Transverse colon (tissue), 4 donors: ENCODE results near the gene NEK6. TPM values are rescaled to one million over a fixed set of nuclear protein-coding genes. Genes with fewer than 3 reads are reported as not detected.

Experiments
- DNase-seq: peaks from one replicate; pipeline ENCODE4 v3.0.0-alpha.2; 2019
- H3K27ac ChIP-seq, 4 donors: fragments of 200-600 bp; sonication (generic); 2 replicates each; pipeline ENCODE4 v1.5.1; 2016 to 2018; ENCODE audit warnings: inconsistent platforms in 4 of 4
- H3K27me3 ChIP-seq: fragments of 200-600 bp; sonication (generic); 2 replicates; pipeline ENCODE4 v1.5.1; 2017; ENCODE audit warnings: inconsistent platforms
- H3K36me3 ChIP-seq, 4 donors: fragments of 200-600 bp; sonication (generic); 2 replicates each; pipeline ENCODE4 v1.5.1; 2017 to 2019; ENCODE audit warnings: inconsistent platforms in 4 of 4
- H3K4me1 ChIP-seq, 4 donors: fragments of 200-600 bp; sonication (generic); 2 replicates each; pipeline ENCODE4 v1.5.1; 2017 to 2020; ENCODE audit warnings: inconsistent platforms in 4 of 4
- H3K4me3 ChIP-seq, 4 donors: fragments of 200-600 bp; sonication (generic); 1 replicate in 1 of 4; 2 replicates in 3 of 4; pipeline versions ENCODE4 v1.5.1 to v1.6.1; 2017 to 2019; ENCODE audit warnings: inconsistent platforms in 4 of 4
- H3K9me3 ChIP-seq, 2 donors: fragments of 200-600 bp; sonication (generic); 2 replicates each; pipeline ENCODE4 v1.5.1; 2017 to 2019; ENCODE audit warnings: inconsistent platforms in 2 of 2
- CTCF ChIP-seq, 5 experiments: fragments of 200-600 bp in 3 of 5; fragments of 450-650 bp in 2 of 5; sonication (generic) in 3 of 5; IDR thresholded peaks; 1 replicate in 2 of 5; 2 replicates in 3 of 5; pipeline ENCODE4 v1.5.1; 2016 to 2017; ENCODE audit warnings: antibody characterized with exemption in 5 of 5, inconsistent platforms in 3 of 5, mild to moderate bottlenecking in 2 of 5, moderate library complexity in 1 of 5
- EP300 ChIP-seq: sonication (generic); formaldehyde crosslinking; IDR thresholded peaks from one replicate; pipeline ENCODE4 v1.6.1; 2017; ENCODE audit warnings: antibody characterized with exemption, low read depth
- POLR2A ChIP-seq: fragments of 450-650 bp; IDR thresholded peaks from one replicate; pipeline ENCODE4 v1.6.1; 2016; ENCODE audit warnings: antibody characterized with exemption, mild to moderate bottlenecking, moderate library complexity
- POLR2AphosphoS5 ChIP-seq, 3 donors: sonication (generic); formaldehyde crosslinking; IDR thresholded peaks; one replicate each; pipeline ENCODE4 v1.6.1; 2016; ENCODE audit warnings: antibody characterized with exemption in 3 of 3
- WGBS, 2 donors: methylation state at CpG; one replicate each; pipeline ENCODE4 v1.1.5; 2018; ENCODE audit warnings: low coverage in 1 of 2; 5-methylcytosine and 5-hydroxymethylcytosine counted together
- in situ Hi-C, 4 donors: fragments of 200-750 bp; cut with MboI; loops; one replicate each; pipeline versions ENCODE4 v1.15.0 to v1.15.1; 2017; ENCODE audit warnings: low sequenced_read_pairs in 3 of 4, low pct_ligation_motif_present in 1 of 4, low pct_unique_long_range_greater_than_20kb in 1 of 4
- intact Hi-C: fragments of 100-400 bp; cut with DNase I; formaldehyde crosslinking; loops from one replicate; pipeline ENCODE4 v1.15.1; 2023; ENCODE audit warnings: low total_unique reads
- total RNA-seq, 4 donors: library from RNA; depleted of rRNA; stranded (reverse); fragments of >200 nt; gene quantifications; one replicate each; pipeline ENCODE4 v1.1.0, GENCODE V29; 2016

The NEK6 gene
- total RNA-seq, 4 donors from 2014 or later: 12.3 to 31.1 (median 21.6) TPM

- Histone ChIP-seq H3K36me3 (peaks cover 0 to 49% (median 20%) of the 10 kb centered on the region in 4 donors), H3K9me3 (no peaks in the 10 kb centered on the region), H3K27me3 (no peaks in the 10 kb centered on the region), H3K4me1 (peaks cover 0 to 2% (median 0%) of the 10 kb centered on the region in 4 donors), H3K4me3 (no peak overlapping the region), H3K27ac (no peak overlapping the region)
- in situ Hi-C loops: no loop called here
- 86 to 87% methylated on average over 5 to 8 of the region's 8 CpGs for WGBS, 2 donors
- TF ChIP-seq EP300 (no peak), POLR2AphosphoS5 (IDR thresholded peaks at IDR 0.05) (no peak), CTCF (IDR thresholded peaks at IDR 0.05) (no peak), POLR2A (no peak)
- no peak for DNase-seq
- intact Hi-C loops: no loop called here
Observed at GRCh38 chr9:124352616-124353015, 94.9 kb downstream of the NEK6 start.

GRCh38 chr9:124353166-124353768 is 95.5 kb downstream of the NEK6 start:
- in situ Hi-C loops (no loop called here), intact Hi-C loops (no loop called here)
- DNase-seq: no peak
- no peak for TF ChIP-seq POLR2A
- no peak for TF ChIP-seq CTCF (IDR thresholded peaks at IDR 0.05)
- TF ChIP-seq EP300: no peak
- no peak for TF ChIP-seq POLR2AphosphoS5 (IDR thresholded peaks at IDR 0.05)
- Histone ChIP-seq H3K9me3 (no peaks in the 10 kb centered on the region), H3K4me3 (no peak overlapping the region), H3K36me3 (peaks cover 0 to 42% (median 16%) of the 10 kb centered on the region in 4 donors), H3K4me1 (peaks cover 0 to 4% (median 0%) of the 10 kb centered on the region in 4 donors), H3K27ac (no peak overlapping the region), H3K27me3 (no peaks in the 10 kb centered on the region)
- WGBS, 2 donors: 92 to 93% methylated on average over 3 to 7 of the region's 7 CpGs

GRCh38 chr9:124353811-124354274 is 96.1 kb downstream of the NEK6 start:
- no peak for DNase-seq
- Histone ChIP-seq H3K36me3 (peaks cover 0 to 38% (median 13%) of the 10 kb centered on the region in 4 donors), H3K4me3 (no peak overlapping the region), H3K9me3 (no peaks in the 10 kb centered on the region), H3K4me1 (peaks cover 0 to 4% (median 0%) of the 10 kb centered on the region in 4 donors), H3K27me3 (no peaks in the 10 kb centered on the region), H3K27ac (no peak overlapping the region)
- in situ Hi-C loops (no loop called here), intact Hi-C loops (no loop called here)
- TF ChIP-seq CTCF (IDR thresholded peaks at IDR 0.05): no peak
- no peak for TF ChIP-seq POLR2AphosphoS5 (IDR thresholded peaks at IDR 0.05)
- TF ChIP-seq POLR2A: no peak
- no peak for TF ChIP-seq EP300
- WGBS, 2 donors: 78 to 100% methylated on average over 1 to 4 of the region's 4 CpGs

- H3K27me3 ChIP-seq: no peaks in the 10 kb centered on the region
- DNase-seq: no peak
- WGBS, 2 donors: 80 to 84% methylated on average over 1 to 14 of the region's 17 CpGs
- in situ Hi-C loops: no loop called here
- H3K36me3 ChIP-seq: peaks cover 0 to 32% (median 11%) of the 10 kb centered on the region in 4 donors
- TF ChIP-seq EP300: no peak
- TF ChIP-seq CTCF (IDR thresholded peaks at IDR 0.05): no peak
- no peak for TF ChIP-seq POLR2AphosphoS5 (IDR thresholded peaks at IDR 0.05)
- TF ChIP-seq POLR2A: no peak
- no peaks in the 10 kb centered on the region for H3K9me3 ChIP-seq
- H3K4me3 ChIP-seq: no peak overlapping the region
- H3K4me1 ChIP-seq: peaks cover 0 to 4% (median 0%) of the 10 kb centered on the region in 4 donors
- intact Hi-C loops: no loop called here
- no peak overlapping the region for H3K27ac ChIP-seq
Observed at GRCh38 chr9:124354346-124355038, 96.7 kb downstream of the NEK6 start.
